HG02798 (cell line): ENCODE data around the gene ALPP.
"Not testable (repeated sequence)": the region's sequence is repeated elsewhere in the genome, so short reads cannot be mapped to it uniquely, and the experiment has no call there.

ENCODE experiments used
- ATAC-seq: cut with Tn5 transposase; IDR thresholded peaks from one replicate; pipeline ENCODE4 v1.9.1; 2021; ENCODE audit warnings: mild to moderate bottlenecking; ENCODE audit not compliant: unreplicated experiment, poor library complexity

ALPP gene

GRCh38 chr2:232377841-232378734 lies 463 bp upstream of the ALPP start:
- no peak for ATAC-seq

DNA sequence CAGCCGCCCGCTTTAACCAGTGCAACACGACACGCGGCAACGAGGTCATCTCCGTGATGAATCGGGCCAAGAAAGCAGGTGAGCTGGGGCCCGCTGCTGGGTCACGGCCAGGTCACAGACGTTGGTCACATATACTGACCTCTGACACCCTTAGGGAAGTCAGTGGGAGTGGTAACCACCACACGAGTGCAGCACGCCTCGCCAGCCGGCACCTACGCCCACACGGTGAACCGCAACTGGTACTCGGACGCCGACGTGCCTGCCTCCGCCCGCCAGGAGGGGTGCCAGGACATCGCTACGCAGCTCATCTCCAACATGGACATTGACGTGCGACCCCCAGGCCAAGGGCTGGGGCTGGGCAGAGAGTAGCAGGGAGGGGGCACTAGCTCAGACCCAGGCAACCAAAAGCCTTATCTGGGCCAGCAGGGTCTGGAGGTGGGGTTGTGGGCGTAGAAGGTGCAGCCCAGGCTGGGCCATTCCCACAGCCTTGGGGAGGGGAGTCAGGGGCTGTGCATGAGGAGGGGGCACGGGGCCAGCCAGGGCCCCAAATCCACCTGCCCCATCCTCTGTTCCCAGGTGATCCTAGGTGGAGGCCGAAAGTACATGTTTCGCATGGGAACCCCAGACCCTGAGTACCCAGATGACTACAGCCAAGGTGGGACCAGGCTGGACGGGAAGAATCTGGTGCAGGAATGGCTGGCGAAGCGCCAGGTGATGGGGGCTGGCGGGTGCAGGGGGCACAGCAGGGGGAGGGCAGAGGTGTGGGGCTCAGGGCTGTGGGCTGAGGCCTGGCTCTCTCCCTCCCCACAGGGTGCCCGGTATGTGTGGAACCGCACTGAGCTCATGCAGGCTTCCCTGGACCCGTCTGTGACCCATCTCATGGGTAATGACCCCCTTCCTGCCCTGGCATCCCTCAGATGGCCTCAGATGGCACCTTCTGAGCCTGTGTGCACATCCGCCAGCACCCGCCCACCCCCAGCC lies 1.3 kb downstream of the ALPP start:
- ATAC-seq: not testable (repeated sequence)

DNA sequence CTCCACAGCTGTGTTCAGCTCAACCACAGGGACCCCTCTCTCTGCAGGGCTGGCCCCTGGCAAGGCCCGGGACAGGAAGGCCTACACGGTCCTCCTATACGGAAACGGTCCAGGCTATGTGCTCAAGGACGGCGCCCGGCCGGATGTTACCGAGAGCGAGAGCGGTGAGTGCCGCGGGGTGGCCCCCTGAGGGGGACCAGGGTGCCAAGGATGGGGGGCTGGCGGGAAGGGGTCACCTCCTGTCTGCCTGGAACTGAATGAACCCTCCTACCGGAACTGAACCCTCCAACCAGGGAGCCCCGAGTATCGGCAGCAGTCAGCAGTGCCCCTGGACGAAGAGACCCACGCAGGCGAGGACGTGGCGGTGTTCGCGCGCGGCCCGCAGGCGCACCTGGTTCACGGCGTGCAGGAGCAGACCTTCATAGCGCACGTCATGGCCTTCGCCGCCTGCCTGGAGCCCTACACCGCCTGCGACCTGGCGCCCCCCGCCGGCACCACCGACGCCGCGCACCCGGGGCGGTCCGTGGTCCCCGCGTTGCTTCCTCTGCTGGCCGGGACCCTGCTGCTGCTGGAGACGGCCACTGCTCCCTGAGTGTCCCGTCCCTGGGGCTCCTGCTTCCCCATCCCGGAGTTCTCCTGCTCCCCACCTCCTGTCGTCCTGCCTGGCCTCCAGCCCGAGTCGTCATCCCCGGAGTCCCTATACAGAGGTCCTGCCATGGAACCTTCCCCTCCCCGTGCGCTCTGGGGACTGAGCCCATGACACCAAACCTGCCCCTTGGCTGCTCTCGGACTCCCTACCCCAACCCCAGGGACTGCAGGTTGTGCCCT lies 2.9 kb downstream of the ALPP start:
- ATAC-seq: not testable (repeated sequence)

- no peak for ATAC-seq
Observed at GRCh38 chr2:232382331-232383225, 4.0 kb downstream of the ALPP start.

- ATAC-seq: no peak
Observed at GRCh38 chr2:232384466-232384865, 5.9 kb downstream of the ALPP start.

DNA sequence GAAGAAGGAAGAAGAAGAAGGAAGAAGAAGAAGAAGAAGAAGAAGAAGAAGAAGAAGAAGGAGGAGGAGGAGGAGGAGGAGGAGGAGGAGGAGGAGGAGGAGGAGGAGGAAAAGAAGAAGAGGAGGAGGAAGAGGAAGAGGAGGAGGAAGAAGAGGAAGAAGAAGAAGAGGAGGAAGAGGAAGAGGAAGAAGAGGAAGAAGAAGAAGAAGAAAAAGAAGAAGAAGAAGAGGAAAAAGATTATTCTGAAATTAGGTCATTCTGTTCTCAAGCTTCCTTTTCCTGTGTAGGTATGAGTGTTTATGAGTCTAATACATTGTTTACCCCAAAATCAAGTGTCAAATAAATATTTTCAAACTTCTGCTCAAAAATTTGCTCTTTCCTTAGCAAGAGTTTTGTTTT lies 6.5 kb downstream of the ALPP start:
- ATAC-seq: not testable (repeated sequence)

GRCh38 chr2:232385660-232386489 lies 7.3 kb downstream of the ALPP start:
- no peak for ATAC-seq

GRCh38 chr2:232386490-232386739 lies 7.9 kb downstream of the ALPP start:
- no peak for ATAC-seq

GRCh38 chr2:232386740-232387450 lies 8.3 kb downstream of the ALPP start:
- ATAC-seq: no peak

- ATAC-seq: no peak
Observed at GRCh38 chr2:232387451-232388171, 9.1 kb downstream of the ALPP start.

- no peak for ATAC-seq
Observed at GRCh38 chr2:232388324-232388891, 9.9 kb downstream of the ALPP start.

- ATAC-seq: no peak
Observed at GRCh38 chr2:232389327-232389726, 10.8 kb downstream of the ALPP start.

- no peak for ATAC-seq
Observed at GRCh38 chr2:232390661-232391060, 12.1 kb downstream of the ALPP start.

- ATAC-seq: no peak
Observed at GRCh38 chr2:232393556-232393955, 15.0 kb downstream of the ALPP start.

- ATAC-seq: not testable (repeated sequence)
Observed at GRCh38 chr2:232394431-232394830, 15.9 kb downstream of the ALPP start.

DNA sequence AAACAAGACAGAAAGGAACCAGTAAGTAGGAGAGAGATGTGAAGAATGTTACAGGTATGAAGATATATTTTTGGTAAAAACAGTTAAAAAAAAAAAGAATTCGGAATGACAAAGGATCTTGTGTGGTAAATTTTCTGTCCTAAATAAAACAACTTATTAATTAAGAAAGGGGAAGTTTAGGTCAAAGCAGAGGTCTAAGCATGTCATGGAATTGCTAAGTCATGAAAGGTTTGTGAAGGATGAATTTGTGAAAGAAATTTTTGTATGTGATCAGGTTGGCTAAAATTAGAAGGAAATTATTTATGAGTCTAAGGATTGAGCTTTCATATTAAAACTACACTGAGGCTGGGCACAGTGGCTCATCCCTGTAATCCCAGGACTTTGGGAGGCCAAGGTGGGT lies 17.0 kb downstream of the ALPP start:
- ATAC-seq: no peak

DNA sequence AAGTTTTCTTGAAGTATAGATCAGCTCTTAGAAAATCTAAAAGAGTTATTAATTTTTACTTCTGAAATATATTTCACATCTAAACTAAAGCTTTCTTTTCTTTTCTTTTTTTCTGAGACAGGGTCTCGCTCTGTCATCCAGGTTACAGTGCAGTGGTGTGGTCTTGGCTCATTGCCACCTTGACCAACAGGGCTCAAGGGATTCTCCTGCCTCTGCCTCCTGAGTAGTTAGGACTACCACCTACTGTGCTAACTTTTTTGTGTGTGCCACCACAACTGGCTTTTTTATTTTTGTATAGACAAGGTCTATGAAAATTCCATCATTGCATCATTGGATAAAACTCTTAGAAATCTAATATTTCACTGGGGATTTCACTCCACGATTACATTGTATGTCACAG lies 18.1 kb downstream of the ALPP start:
- ATAC-seq: no peak
